Common myeloid progenitor, CD34-positive (primary cell): ENCODE measurements around the gene CCDC127.

Experiments
- CTCF ChIA-PET: fragments of 350-600 bp; sonication (Branson Sonifier 250); formaldehyde crosslinking; loops from one replicate; lab custom pipeline; 2021; ENCODE audit warnings: antibody characterized with exemption; lab: Charles Lee
- POLR2A ChIA-PET: fragments of 350-600 bp; sonication (Branson Sonifier 250); formaldehyde crosslinking; loops from one replicate; lab custom pipeline; 2021; ENCODE audit warnings: antibody characterized with exemption; lab: Charles Lee
- DNase-seq, 3 donors: peaks; one replicate each; pipeline versions ENCODE4 v3.0.0 to v3.0.0-alpha.2; 2013
- H3K27ac ChIP-seq, 2 experiments: 1 replicate in 1 of 2; 2 replicates in 1 of 2; pipeline ENCODE4 v1.7.0; 2013; ENCODE audit warnings: inconsistent platforms in 2 of 2, low read length in 2 of 2, mild to moderate bottlenecking in 2 of 2, low read depth in 1 of 2, moderate library complexity in 1 of 2; ENCODE audit not compliant: severe bottlenecking in 2 of 2, insufficient read depth in 1 of 2, poor library complexity in 1 of 2
- H3K27me3 ChIP-seq, 5 experiments: replicated peaks in 2 of 5; 1 replicate in 3 of 5; 2 replicates in 2 of 5; pipeline versions ENCODE4 v1.6.1 to v1.7.0; 2013; ENCODE audit warnings: low read length in 4 of 5, mild to moderate bottlenecking in 2 of 5, moderate library complexity in 2 of 5, inconsistent platforms in 1 of 5; ENCODE audit not compliant: insufficient read depth in 5 of 5, control insufficient read depth in 4 of 5
- H3K36me3 ChIP-seq, 4 experiments: 1 replicate in 2 of 4; 2 replicates in 2 of 4; pipeline versions ENCODE4 v1.6.1 to v1.7.0; 2013; ENCODE audit warnings: low read length in 3 of 4, control low read depth in 1 of 4, mild to moderate bottlenecking in 1 of 4; ENCODE audit not compliant: control insufficient read depth in 4 of 4, insufficient read depth in 4 of 4
- H3K4me1 ChIP-seq, 4 experiments: 1 replicate in 3 of 4; 2 replicates in 1 of 4; pipeline versions ENCODE4 v1.6.1 to v1.7.1; 2013; ENCODE audit warnings: low read length in 3 of 4, mild to moderate bottlenecking in 3 of 4, control low read depth in 1 of 4, inconsistent platforms in 1 of 4, moderate library complexity in 1 of 4; ENCODE audit not compliant: control insufficient read depth in 4 of 4, insufficient read depth in 4 of 4; ENCODE audit errors: control extremely low read depth in 1 of 4
- H3K4me3 ChIP-seq, 7 experiments: 1 replicate in 4 of 7; 2 replicates in 3 of 7; pipeline versions ENCODE4 v1.5.1 to v1.7.0; 2013; ENCODE audit warnings: mild to moderate bottlenecking in 7 of 7, low read length in 6 of 7, moderate library complexity in 6 of 7, inconsistent platforms in 2 of 7, low read depth in 2 of 7, control low read depth in 1 of 7; ENCODE audit not compliant: insufficient read depth in 4 of 7, control insufficient read depth in 1 of 7; ENCODE audit errors: extremely low read depth in 1 of 7
- H3K9me3 ChIP-seq, 5 experiments: 1 replicate in 4 of 5; 2 replicates in 1 of 5; pipeline versions ENCODE4 v1.6.1 to v1.7.1; 2013; ENCODE audit warnings: low read length in 4 of 5, mild to moderate bottlenecking in 2 of 5, inconsistent platforms in 1 of 5, low read depth in 1 of 5, moderate library complexity in 1 of 5; ENCODE audit not compliant: control insufficient read depth in 4 of 5, insufficient read depth in 2 of 5; ENCODE audit errors: control extremely low read depth in 1 of 5
- WGBS: methylation state at CpG from one replicate; pipeline ENCODE4 v1.1.5; 2013; ENCODE audit not compliant: insufficient coverage; 5-methylcytosine and 5-hydroxymethylcytosine counted together

The CCDC127 gene

DNA sequence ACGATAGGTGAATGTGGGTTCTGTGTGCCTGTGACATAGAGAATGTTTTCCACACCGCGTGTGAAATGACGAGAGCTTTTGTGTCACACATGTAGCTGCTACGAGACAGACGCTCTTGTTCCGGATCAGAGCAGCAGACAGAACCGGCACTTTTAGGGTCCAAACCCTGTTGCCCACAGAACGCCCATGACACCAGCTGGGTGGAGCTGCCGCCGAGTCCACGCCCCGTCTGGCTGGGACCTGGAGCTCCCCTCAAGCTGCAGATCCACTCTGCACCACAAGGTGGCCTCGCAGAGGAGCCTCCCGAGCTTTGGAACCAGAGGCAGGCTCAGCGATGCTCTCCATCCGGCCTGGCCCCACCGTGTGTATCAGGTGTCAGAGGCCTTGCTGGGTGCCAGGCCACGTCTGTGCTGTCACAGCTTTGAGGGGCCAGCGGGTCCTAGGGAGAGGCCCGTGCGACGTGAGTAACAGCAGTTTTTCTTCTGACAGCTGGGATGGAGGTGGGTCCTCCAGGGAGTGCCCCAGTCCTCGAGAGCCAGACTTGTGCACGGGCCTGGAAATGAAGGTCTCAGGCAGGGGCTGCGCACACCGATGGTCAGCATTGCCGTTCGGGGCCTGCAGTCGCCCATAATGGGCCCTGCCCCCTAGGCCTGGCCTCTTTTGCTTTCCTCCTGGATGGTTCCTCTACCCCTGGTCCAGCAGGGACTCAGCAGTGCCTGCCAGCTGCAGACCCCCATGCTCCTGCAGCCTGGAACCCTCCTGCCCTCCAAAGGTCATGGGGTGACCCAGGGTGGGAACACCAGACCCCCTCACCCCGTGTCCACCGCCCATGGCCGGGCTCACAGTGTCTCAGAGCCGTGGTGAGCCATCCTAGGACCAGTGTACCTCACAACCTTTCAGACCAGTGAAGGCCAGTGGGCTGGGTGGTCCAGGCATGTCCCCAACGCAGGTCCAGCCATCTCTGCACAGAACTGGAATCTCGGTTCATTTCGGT is 29.2 kb downstream of the CCDC127 start:
- ChIA-PET CTCF (interaction anchor here (0.6 to 3.0 kb wide), 21 partner anchors 8 to 252 kb away, joined by 3 to 16 read pairs (median 4); partner anchors contain the start of genes CCDC127 and SDHA), POLR2A (interaction anchor here (0.9 kb wide), 1 partner anchor 29 kb away, joined by 3 read pairs; the partner anchor contains the start of genes CCDC127 and SDHA)
- 42% methylated on average over 37 of the region's 37 CpGs for WGBS
- H3K36me3 ChIP-seq = no peaks in the 10 kb centered on the region
- no peaks in the 10 kb centered on the region for H3K9me3 ChIP-seq
- H3K4me1 ChIP-seq = peaks cover 0 to 29% (median 17%) of the 10 kb centered on the region in 4 experiments
- H3K27ac ChIP-seq = no peak overlapping the region
- peak overlapping the region in 1 of 7 experiments; percentile 58 for H3K4me3 ChIP-seq
- peak; percentile 79 to 88 (median 84) for DNase-seq
- peaks cover 0 to 4% (median 2%) of the 10 kb centered on the region in 5 experiments for H3K27me3 ChIP-seq

DNA sequence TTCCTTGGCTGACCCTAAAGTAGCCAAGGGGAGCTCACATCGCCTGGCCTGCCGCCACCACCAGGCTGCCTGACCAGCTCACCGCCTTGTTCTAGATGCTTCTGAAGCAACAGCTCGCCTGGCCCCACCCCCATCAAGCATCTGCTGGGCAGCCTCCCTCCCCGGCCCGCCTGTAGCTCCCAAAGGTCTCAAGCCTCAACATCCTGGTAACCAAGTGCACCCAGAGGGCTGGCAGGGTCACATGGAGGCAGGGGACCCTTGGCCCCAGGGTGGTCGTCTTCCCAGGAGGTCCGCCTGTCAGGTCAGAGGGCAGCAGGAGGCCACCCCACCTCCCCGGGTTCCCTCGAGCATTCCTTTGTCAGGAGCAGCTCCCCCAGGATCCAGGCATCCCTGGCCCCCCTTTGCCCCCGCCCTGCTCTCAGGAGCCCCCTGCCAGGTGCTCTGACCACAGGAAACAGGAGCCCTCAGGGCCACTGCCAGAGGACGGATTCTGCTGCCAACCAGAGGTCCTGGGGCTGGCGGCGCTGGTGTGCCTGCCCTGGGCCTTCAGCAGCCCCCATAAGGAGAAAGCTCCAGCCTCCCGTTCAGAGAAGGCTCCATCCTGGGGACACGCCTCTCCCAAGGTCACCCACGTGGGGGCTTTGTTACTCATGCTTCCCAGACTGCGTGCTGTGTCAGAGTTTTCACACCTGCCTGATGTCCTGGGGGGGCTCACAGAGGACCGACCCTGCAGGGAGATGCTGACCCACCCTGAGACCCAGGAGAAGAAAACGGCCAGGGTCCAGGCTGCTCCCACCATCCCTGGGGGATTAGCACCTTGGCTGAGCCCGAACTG is 30.1 kb downstream of the CCDC127 start:
- peaks cover 0 to 4% (median 2%) of the 10 kb centered on the region in 5 experiments for H3K27me3 ChIP-seq
- peaks cover 0 to 29% (median 17%) of the 10 kb centered on the region in 4 experiments for H3K4me1 ChIP-seq
- H3K9me3 ChIP-seq = no peaks in the 10 kb centered on the region
- 79% methylated on average over 20 of the region's 21 CpGs for WGBS
- no peak for DNase-seq
- POLR2A ChIA-PET = interaction anchor here (0.9 kb wide), 1 partner anchor 30 kb away, joined by 3 read pairs; the partner anchor contains the start of genes CCDC127 and SDHA
- no peak overlapping the region for H3K27ac ChIP-seq
- H3K36me3 ChIP-seq = no peaks in the 10 kb centered on the region
- H3K4me3 ChIP-seq = peak overlapping the region in 1 of 7 experiments; percentile 58
- CTCF ChIA-PET = interaction anchor here (0.6 to 3.0 kb wide), 21 partner anchors 7 to 253 kb away, joined by 3 to 16 read pairs (median 4); partner anchors contain the start of genes CCDC127 and SDHA

GRCh38 chr5:187042-187431 is 30.9 kb downstream of the CCDC127 start:
- 87% methylated on average over 9 of the region's 13 CpGs for WGBS
- Histone ChIP-seq H3K4me1 (peaks cover 0 to 28% (median 16%) of the 10 kb centered on the region in 4 experiments), H3K36me3 (no peaks in the 10 kb centered on the region), H3K27me3 (peaks cover 0 to 4% (median 2%) of the 10 kb centered on the region in 5 experiments), H3K9me3 (no peaks in the 10 kb centered on the region), H3K4me3 (no peak overlapping the region), H3K27ac (no peak overlapping the region)
- CTCF ChIA-PET = interaction anchor here (1.1 to 3.0 kb wide), 6 partner anchors 8 to 245 kb away, joined by 3 to 16 read pairs (median 10); partner anchors contain the start of genes CCDC127 and SDHA
- POLR2A ChIA-PET = no interaction called here
- DNase-seq = no peak

GRCh38 chr5:186091-187041 is 31.6 kb downstream of the CCDC127 start:
- Histone ChIP-seq H3K27ac (no peak overlapping the region), H3K9me3 (no peaks in the 10 kb centered on the region), H3K27me3 (peaks cover 0 to 4% (median under 1%) of the 10 kb centered on the region in 5 experiments), H3K4me3 (no peak overlapping the region), H3K4me1 (peaks cover 0 to 21% (median 12%) of the 10 kb centered on the region in 4 experiments), H3K36me3 (no peaks in the 10 kb centered on the region)
- POLR2A ChIA-PET = no interaction called here
- WGBS = 85% methylated on average over 19 of the region's 28 CpGs
- CTCF ChIA-PET = interaction anchor here (1.1 to 3.0 kb wide), 4 partner anchors 15 to 246 kb away, joined by 3 to 16 read pairs (median 10); partner anchors contain the start of genes CCDC127 and SDHA
- no peak for DNase-seq

DNA sequence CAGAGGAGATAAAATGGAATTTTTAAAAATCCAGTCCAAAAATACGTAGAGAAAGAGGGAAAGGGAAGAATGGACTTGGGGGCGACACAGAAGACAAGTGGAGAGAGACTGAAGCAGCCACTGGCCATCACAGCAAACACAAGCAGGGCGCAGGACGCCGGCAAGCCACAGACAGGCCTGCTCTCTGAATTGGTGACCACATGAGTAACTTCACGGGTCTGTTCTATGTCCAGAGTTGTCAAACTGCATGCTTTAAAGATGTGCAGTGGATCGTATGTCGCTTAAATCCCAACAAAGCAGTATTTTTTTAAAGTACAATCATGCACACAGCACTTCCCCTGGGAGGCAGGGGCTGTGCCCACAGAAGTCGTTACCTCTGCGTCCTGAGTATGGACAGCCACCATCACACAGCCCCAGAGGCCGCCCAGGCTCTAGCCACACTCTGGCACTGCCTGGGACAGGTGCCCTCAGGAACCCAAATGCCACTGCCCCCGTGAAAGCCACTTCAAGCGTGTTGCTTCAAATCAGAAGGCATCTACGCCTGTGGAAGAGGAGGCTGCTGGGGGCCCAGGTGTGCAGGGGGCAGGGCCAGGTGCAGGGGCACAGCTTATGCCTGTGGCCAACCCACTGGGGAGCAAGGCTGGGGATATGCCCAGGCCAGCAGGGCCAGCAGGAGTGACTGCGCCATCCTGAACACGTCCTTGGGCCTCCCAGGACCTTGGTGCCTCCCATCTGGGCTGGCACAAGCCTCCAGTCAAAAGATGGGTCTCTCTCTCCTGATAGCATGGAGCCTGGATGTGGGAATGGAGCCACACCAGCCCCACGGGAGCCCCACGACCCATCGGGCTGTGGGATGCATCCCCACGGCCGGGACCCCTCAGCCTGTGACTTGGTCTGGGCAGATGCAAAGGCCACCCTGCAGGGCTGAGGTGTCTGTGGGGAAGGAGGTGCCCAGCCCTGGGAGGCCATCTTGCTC is 32.6 kb downstream of the CCDC127 start:
- ChIA-PET POLR2A (no interaction called here), CTCF (no interaction called here)
- 92% methylated on average over 19 of the region's 21 CpGs for WGBS
- H3K27ac ChIP-seq = no peak overlapping the region
- peaks cover 0 to 14% (median 6%) of the 10 kb centered on the region in 4 experiments for H3K4me1 ChIP-seq
- H3K9me3 ChIP-seq = no peaks in the 10 kb centered on the region
- no peaks in the 10 kb centered on the region for H3K36me3 ChIP-seq
- DNase-seq = no peak
- peaks cover 0 to under 1% (median 0%) of the 10 kb centered on the region in 5 experiments for H3K27me3 ChIP-seq
- H3K4me3 ChIP-seq = no peak overlapping the region
